GDM1 (cell line): ENCODE data around the gene NBDY.
A peak's percentile ranks its signal among the peaks of the same experiment; 100 is the strongest.
"Not testable (repeated sequence)": the region's sequence is repeated elsewhere in the genome, so short reads cannot be mapped to it uniquely, and the experiment has no call there.

Experiments
- DNase-seq: peaks from one replicate; lab custom pipeline; 2025; lab: John Stamatoyannopoulos, UW

NBDY gene

GRCh38 chrX:56764153-56764974 is 35.3 kb downstream of the NBDY start:
- DNase-seq: no peak

DNA sequence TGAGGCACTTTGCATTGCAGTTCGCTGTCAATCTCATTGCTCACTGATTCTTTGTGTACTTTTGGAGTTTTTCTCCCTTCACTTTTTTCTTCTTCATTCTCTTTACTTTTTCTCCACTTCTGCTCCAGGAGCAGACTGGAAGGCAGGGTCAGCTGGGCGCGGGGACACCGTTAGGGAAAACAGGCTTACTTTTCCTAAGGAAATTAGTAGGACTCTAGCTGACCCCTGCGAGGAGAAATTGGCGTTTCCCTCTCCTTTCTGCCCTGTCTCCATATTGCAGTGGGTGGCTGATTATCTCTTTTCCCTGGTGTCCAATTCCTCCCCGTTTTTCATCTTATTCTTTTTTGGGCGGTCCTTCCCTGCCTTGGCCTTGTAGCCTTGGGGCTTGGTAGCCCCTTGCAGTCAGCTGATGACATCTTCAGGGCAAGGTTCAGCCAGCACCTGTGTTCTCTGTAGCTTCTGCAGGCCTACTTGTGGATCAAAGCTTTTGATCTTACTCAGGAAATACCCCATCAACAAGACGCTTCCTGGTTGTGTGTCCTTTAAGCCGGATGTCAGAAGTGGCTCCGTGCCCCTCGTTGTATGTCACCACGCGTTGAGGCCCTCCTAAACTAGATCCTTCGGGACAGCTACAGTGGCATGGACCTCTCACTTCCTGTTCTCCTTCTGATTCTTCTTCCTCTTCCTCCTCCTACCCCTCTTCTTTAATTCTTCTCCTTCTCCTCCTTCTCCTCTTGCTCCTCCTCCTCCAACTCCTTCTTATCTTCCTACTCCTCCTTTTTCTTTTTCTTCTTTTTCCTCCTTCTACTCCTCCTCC is 36.1 kb downstream of the NBDY start:
- no peak for DNase-seq

DNA sequence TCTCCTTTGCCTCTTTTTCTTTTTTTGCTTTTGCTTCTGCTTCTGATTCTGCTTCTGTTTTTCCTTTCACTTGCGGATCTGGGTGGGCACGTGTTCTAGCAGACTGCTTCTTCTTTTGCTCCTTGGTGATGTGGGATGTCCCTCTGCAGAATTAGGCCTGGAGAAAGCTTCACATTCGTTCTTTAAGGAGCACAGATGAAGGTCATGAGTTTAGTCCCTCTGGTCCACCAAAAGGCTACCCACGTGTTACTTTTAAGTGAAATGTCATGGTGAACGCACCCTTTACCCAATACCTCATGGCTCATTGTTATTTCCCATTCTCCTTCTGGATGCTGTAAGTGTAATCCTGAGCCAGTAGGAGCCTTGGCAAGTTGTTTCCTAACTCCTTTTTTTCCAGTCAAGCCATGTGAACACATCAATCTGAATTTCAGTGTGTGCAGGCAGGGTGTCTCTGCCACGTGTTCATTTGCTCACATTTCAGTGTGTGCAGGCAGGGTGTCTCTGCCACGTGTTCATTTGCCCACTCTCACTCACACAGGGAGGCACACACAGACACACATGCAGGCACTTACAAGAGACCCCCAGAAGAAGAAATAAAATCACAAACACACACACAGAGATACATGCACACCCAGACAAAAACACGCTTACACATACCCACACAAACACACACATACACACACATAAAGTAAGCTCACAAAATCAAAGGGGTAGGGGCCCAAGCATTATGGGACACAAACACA is 36.9 kb downstream of the NBDY start:
- no peak for DNase-seq

DNA sequence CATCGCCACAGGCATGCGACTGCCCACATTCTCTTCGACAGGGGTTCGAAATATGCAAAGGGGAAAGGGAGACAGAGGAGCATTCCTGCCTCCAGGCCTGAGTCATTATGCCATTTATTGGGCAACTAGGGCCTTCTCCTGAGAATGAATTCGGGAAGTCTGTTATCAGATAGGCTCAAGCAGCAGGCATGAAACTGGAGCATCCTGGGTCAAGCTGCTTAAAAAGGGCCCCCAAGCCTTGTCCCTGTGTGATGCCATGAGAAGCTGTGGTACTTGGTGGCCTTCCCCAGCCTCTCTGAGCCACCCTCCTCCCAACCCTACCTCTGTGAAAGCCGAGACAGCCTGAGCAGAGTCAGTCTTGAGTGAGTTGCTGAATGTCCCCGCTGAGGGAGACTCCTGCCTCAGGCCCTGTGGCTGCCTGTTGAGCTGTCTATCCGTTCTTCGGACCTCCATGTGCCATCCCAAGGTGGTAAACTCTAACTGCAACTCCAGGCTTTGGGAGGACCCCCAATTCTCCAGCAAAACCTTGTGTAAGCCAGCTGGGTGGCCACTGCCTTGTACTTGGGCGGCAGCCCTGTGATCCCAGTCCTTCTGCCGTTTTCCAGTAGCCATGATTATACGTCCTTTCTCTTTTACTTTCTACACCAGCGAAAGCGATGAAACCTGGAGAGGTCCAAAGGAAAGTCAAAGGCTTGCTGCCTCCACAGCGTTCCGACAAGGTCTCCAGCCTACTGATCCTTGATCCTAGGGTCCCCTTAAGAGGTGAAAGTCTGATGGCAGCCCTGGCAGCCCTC is 37.7 kb downstream of the NBDY start:
- no peak for DNase-seq

- not testable (repeated sequence) for DNase-seq
Measured at GRCh38 chrX:56767348-56768119, 38.5 kb downstream of the NBDY start.

DNA sequence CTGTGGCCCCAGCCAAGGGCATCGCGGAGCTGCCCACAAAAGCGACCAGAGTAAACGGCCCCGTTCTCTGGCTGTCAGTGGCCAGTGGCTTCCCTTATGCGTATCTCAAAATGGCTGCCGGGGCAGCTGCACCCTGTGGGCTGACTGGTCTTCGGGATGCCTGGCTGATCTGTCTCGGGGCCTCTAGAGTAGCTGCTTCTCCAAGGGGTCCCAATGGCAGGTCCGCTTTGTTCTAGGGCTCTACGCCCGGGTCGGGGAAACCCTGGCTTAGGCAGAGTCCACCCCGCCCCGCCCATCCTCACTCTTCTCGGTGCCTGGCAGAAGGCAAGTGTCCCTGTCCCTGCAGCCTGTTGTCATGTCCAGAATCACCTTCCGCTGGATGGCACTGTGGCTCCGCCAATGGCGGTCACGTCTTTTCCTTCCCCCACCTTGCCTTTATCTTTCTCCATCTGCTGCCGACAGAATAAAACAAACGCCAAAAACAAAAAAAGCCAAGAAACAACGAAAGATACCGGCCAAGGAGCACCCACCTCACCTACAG is 39.1 kb downstream of the NBDY start:
- DNase-seq: not testable (repeated sequence)

GRCh38 chrX:56772675-56773521 is 43.9 kb downstream of the NBDY start:
- DNase-seq: not testable (repeated sequence)

DNA sequence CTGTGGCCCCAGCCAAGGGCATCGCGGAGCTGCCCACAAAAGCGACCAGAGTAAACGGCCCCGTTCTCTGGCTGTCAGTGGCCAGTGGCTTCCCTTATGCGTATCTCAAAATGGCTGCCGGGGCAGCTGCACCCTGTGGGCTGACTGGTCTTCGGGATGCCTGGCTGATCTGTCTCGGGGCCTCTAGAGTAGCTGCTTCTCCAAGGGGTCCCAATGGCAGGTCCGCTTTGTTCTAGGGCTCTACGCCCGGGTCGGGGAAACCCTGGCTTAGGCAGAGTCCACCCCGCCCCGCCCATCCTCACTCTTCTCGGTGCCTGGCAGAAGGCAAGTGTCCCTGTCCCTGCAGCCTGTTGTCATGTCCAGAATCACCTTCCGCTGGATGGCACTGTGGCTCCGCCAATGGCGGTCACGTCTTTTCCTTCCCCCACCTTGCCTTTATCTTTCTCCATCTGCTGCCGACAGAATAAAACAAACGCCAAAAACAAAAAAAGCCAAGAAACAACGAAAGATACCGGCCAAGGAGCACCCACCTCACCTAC is 44.5 kb downstream of the NBDY start:
- not testable (repeated sequence) for DNase-seq

- DNase-seq: not testable (repeated sequence)
Measured at GRCh38 chrX:56778099-56778923, 49.3 kb downstream of the NBDY start.

- not testable (repeated sequence) for DNase-seq
Measured at GRCh38 chrX:56778924-56779468, 50.0 kb downstream of the NBDY start.

GRCh38 chrX:56780681-56781649 is 51.9 kb downstream of the NBDY start:
- not testable (repeated sequence) for DNase-seq

DNA sequence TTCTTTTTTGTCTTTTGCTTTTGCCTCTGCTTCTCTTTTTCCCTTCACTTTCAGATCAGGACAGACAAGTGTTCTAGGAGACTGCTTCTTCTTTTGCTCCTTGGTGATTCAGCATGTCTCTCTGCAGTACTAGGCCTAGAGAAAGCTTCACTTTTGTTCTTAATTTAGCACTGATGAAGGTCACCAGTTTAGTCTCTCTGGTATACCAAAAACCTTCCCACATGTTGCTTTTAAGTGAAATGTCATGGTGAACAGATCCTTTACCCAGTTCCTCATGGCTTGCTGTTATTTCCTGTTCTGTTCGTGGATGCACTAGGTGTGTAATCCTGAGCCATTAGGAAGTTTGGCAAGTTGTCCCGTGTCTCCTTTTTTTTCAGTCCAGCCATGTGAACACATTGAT is 53.3 kb downstream of the NBDY start:
- DNase-seq: no peak

DNA sequence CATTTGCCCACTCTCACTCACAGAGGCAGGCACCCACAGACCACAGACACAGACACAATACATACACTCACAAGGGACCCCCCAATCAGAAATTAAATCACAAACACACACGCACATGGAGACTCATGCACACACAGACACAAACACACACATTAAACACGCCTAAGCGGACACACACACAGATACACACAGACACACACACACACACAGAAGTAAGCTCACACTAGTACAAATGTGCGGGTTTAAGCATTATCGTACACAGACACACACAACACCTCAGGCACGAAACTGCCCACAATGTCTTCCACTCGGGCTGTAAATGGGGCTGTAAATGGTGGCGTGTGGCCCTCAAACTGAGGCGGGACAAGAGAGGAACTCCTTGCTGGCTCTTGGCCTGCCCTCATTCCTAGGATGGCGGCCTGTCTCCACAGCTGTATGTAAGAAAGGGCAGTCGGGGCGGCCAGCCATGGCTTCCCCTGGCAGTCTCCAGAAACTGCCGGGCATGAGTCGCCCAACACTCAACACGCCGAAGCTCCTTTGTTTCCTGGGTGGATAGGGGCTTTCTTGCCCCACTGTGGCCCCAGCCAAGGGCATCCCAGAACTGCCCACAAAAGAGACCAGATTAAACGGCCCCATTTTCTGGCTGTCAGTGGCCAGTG is 53.9 kb downstream of the NBDY start:
- no peak for DNase-seq

DNA sequence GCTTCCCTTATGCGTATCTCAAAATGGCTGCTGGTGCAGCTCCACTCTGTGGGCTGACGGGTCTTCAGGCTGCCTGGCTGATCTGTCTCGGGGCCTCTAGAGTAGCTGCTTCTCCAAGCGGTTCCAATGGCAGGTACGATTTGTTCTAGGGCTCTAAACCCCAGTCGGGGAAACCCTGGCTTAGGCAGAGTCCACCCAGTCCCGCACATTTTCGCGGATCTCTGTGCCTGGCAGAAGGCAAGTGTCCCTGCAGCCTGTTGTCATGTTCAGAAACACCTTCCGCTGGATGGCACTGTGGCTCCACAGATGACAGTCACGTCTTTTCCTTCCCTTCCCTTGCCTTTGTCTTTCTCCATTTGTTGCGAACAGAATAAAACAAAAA is 54.4 kb downstream of the NBDY start:
- DNase-seq: peak; percentile 57

- DNase-seq: no peak
Measured at GRCh38 chrX:56783996-56784620, 55.1 kb downstream of the NBDY start.

- no peak for DNase-seq
Measured at GRCh38 chrX:56784666-56785065, 55.6 kb downstream of the NBDY start.
